ENCODE measurements around the gene GSTCD.

GRCh38 chr4:105808030-105808749, 99.6 kb downstream of the GSTCD start:
- TF ChIP-seq CTCF (IDR thresholded peaks at IDR 0.05; ENCODE audit: poor library complexity): no peak
- no peak for TF ChIP-seq EZH2 (IDR thresholded peaks at IDR 0.05; ENCODE audit: borderline replicate concordance)
- TF ChIP-seq EZH2phosphoT487 (IDR thresholded peaks at IDR 0.05; ENCODE audit: low read depth, severe bottlenecking, unreplicated experiment): no peak

Measured in hepatocyte (in vitro differentiated cells).